H9 (cell line): ENCODE data around the gene ERGIC3. TPM values are rescaled to one million over a fixed set of nuclear protein-coding genes. Genes with fewer than 3 reads are reported as not detected.

Source experiments
- DNase-seq: peaks from one replicate; pipeline ENCODE4 v3.0.0-alpha.2; 2017
- H2AFZ ChIP-seq: one replicate; pipeline ENCODE4 v1.6.1; 2013; ENCODE audit warnings: mild to moderate bottlenecking, low read length, control low read depth, moderate library complexity
- H2AK5ac ChIP-seq: 2 replicates; pipeline ENCODE4 v1.6.1; 2013; ENCODE audit warnings: low read length, control low read depth, mixed read lengths; ENCODE audit not compliant: insufficient read length
- H2BK120ac ChIP-seq: one replicate; pipeline ENCODE4 v1.6.1; 2013; ENCODE audit warnings: low read depth, mild to moderate bottlenecking, low read length, control low read depth, inconsistent platforms; ENCODE audit not compliant: poor library complexity, severe bottlenecking
- H2BK12ac ChIP-seq: 2 replicates; pipeline ENCODE4 v1.6.1; 2013; ENCODE audit warnings: low read length, control low read depth, mixed read lengths, low read depth; ENCODE audit not compliant: insufficient read length
- H2BK15ac ChIP-seq: 2 replicates; pipeline ENCODE4 v1.6.1; 2013; ENCODE audit warnings: low read depth, low read length, control low read depth
- H2BK20ac ChIP-seq: one replicate; pipeline ENCODE4 v1.6.1; 2013; ENCODE audit warnings: low read depth, mild to moderate bottlenecking, low read length, control low read depth, inconsistent platforms; ENCODE audit not compliant: poor library complexity, severe bottlenecking
- H2BK5ac ChIP-seq: 2 replicates; pipeline ENCODE4 v1.6.1; 2013; ENCODE audit warnings: low read length, control low read depth, mixed read lengths; ENCODE audit not compliant: insufficient read length
- H3K14ac ChIP-seq: 2 replicates; pipeline ENCODE4 v1.6.1; 2013; ENCODE audit warnings: low read length, control low read depth; ENCODE audit not compliant: insufficient read depth
- H3K18ac ChIP-seq: 2 replicates; pipeline ENCODE4 v1.6.1; 2013; ENCODE audit warnings: low read depth, mild to moderate bottlenecking, mixed read lengths, low read length, control low read depth; ENCODE audit not compliant: insufficient read length
- H3K23ac ChIP-seq: 2 replicates; pipeline ENCODE4 v1.6.1; 2013; ENCODE audit warnings: low read length, control low read depth, mixed read lengths, low read depth; ENCODE audit not compliant: insufficient read length
- H3K23me2 ChIP-seq: 2 replicates; pipeline ENCODE4 v1.6.1; 2013; ENCODE audit warnings: low read depth, mild to moderate bottlenecking, mixed read lengths, low read length, control low read depth; ENCODE audit not compliant: insufficient read length, poor library complexity, severe bottlenecking
- H3K27ac ChIP-seq: 2 replicates; pipeline ENCODE4 v1.5.1; 2013; ENCODE audit warnings: low read length, control low read depth, mixed read lengths, low read depth; ENCODE audit not compliant: insufficient read length
- H3K27me3 ChIP-seq: 2 replicates; pipeline ENCODE4 v1.6.1; 2013; ENCODE audit warnings: low read length, control low read depth, inconsistent platforms; ENCODE audit not compliant: insufficient read depth
- H3K4ac ChIP-seq: 2 replicates; pipeline ENCODE4 v1.6.1; 2013; ENCODE audit warnings: low read depth, mild to moderate bottlenecking, control low read depth, inconsistent platforms, low read length, moderate library complexity
- H3K4me1 ChIP-seq: 2 replicates; pipeline ENCODE4 v1.6.1; 2013; ENCODE audit warnings: low read length, control low read depth, inconsistent platforms; ENCODE audit not compliant: insufficient read depth
- H3K4me2 ChIP-seq: 2 replicates; pipeline ENCODE4 v1.6.1; 2013; ENCODE audit warnings: low read length, control low read depth, mixed read lengths; ENCODE audit not compliant: insufficient read length, insufficient read depth
- H3K56ac ChIP-seq: 2 replicates; pipeline ENCODE4 v1.6.1; 2013; ENCODE audit warnings: low read depth, mild to moderate bottlenecking, mixed read lengths, low read length, control low read depth; ENCODE audit not compliant: insufficient read length
- H3K79me1 ChIP-seq: 2 replicates; pipeline ENCODE4 v1.6.1; 2013; ENCODE audit warnings: low read depth, mild to moderate bottlenecking, moderate library complexity, low read length, control low read depth, inconsistent platforms; ENCODE audit not compliant: insufficient read depth, poor library complexity, severe bottlenecking
- H3K79me2 ChIP-seq: 2 replicates; pipeline ENCODE4 v1.6.1; 2013; ENCODE audit warnings: low read length, control low read depth, inconsistent platforms; ENCODE audit not compliant: insufficient read depth
- H3K9ac ChIP-seq: 2 replicates; pipeline ENCODE4 v1.6.1; 2013; ENCODE audit warnings: low read length, control low read depth, mixed read lengths; ENCODE audit not compliant: insufficient read length; ENCODE audit errors: extremely low read depth
- H3K9me3 ChIP-seq: one replicate; pipeline ENCODE4 v1.6.1; 2013; ENCODE audit warnings: low read depth, low read length, inconsistent platforms; ENCODE audit not compliant: control insufficient read depth
- H3T11ph ChIP-seq: one replicate; pipeline ENCODE4 v1.6.1; 2013; ENCODE audit warnings: mild to moderate bottlenecking, low read length, control low read depth, inconsistent platforms
- H4K20me1 ChIP-seq: one replicate; pipeline ENCODE4 v1.6.1; 2013; ENCODE audit not compliant: control insufficient read depth, insufficient read length, insufficient read depth
- H4K5ac ChIP-seq: 2 replicates; pipeline ENCODE4 v1.6.1; 2013; ENCODE audit warnings: low read depth, mild to moderate bottlenecking, mixed read lengths, low read length, control low read depth; ENCODE audit not compliant: insufficient read length
- H4K8ac ChIP-seq: replicated peaks from 2 replicates; pipeline ENCODE4 v1.6.1; 2013; ENCODE audit warnings: low read length, control low read depth, mixed read lengths, low read depth; ENCODE audit not compliant: insufficient read length
- H4K91ac ChIP-seq: 2 replicates; pipeline ENCODE4 v1.6.1; 2013; ENCODE audit warnings: low read depth, mild to moderate bottlenecking, moderate library complexity, mixed read lengths, low read length, control low read depth; ENCODE audit not compliant: insufficient read length
- H3K27ac Mint-ChIP-seq, 3 experiments: 2 replicates in 2 of 3; 3 replicates in 1 of 3; pipeline ENCODE4 v1.8.0; 2020 to 2021; ENCODE audit warnings: mixed read lengths in 3 of 3, mild to moderate bottlenecking in 1 of 3, moderate library complexity in 1 of 3
- H3K27me3 Mint-ChIP-seq: 2 replicates; pipeline ENCODE4 v1.8.0; 2021; ENCODE audit warnings: low read depth, mild to moderate bottlenecking, moderate library complexity, mixed read lengths
- H3K36me3 Mint-ChIP-seq, 3 experiments: 2 replicates in 2 of 3; 3 replicates in 1 of 3; pipeline ENCODE4 v1.8.0; 2020 to 2021; ENCODE audit warnings: low read depth in 3 of 3, mixed read lengths in 3 of 3; ENCODE audit not compliant: insufficient read depth in 1 of 3
- H3K4me1 Mint-ChIP-seq, 2 experiments: 2 replicates each; pipeline ENCODE4 v1.8.0; 2020; ENCODE audit warnings: mixed read lengths in 2 of 2
- H3K4me3 Mint-ChIP-seq, 2 experiments: 2 replicates in 1 of 2; 3 replicates in 1 of 2; pipeline ENCODE4 v1.8.0; 2020 to 2021; ENCODE audit warnings: mild to moderate bottlenecking in 2 of 2, mixed read lengths in 2 of 2, moderate library complexity in 1 of 2
- H3K9me3 Mint-ChIP-seq, 2 experiments: 2 replicates in 1 of 2; 3 replicates in 1 of 2; pipeline ENCODE4 v1.8.0; 2020; ENCODE audit warnings: mild to moderate bottlenecking in 2 of 2, mixed read lengths in 2 of 2, moderate library complexity in 1 of 2
- WGBS: extraction: QIAGEN DNeasy Blood & Tissue Kit; methylation state at CpG from one replicate; pipeline ENCODE4 v1.1.7; 2013; ENCODE audit warnings: missing lambda C conversion rate, low lambda C conversion rate, mixed read lengths; ENCODE audit not compliant: insufficient read length; ENCODE audit errors: extremely low coverage; 5-methylcytosine and 5-hydroxymethylcytosine counted together
- total RNA-seq: library from RNA; stranded (reverse); gene quantifications from 2 replicates; pipeline ENCODE4 v1.2.1, GENCODE V29; 2021
- TF ChIP-seq, protein P1 (sequence below): fragments of 200-600 bp; sonication (generic); conservative IDR thresholded peaks from 3 replicates; pipeline ENCODE4 v1.8.0; 2021; ENCODE audit warnings: antibody characterized with exemption, mild to moderate bottlenecking

ERGIC3 gene
- total RNA-seq, 1 experiment from 2014 or later: 188 TPM

DNA sequence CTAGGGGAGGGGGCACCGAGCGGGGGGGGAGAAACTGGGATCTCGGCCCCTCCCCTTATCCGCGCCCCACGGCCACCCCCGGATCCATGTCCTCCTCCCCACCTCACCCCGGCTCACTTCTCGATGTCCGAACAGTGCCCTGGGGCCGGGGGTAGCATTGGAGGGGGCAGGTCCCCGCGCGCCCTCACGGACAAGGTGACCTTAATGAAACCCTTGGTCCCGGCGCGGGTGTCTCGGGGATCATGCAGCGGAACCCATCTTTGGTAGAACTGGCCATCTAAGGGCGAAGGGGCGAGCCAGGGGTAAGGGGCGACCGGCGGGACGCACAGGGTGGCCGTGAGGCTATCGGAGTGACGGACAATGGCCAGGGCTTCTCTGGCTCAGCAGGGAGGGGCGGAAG, 60.1 kb downstream of the ERGIC3 start:
- Mint-ChIP-seq H3K4me3 (peak overlapping the region; percentile 30 to 65; a peak in 4 of 5 replicates), H3K4me1 (peaks cover 14 to 19% of the 10 kb centered on the region in 2 experiments), H3K36me3 (no peaks in the 10 kb centered on the region; a peak in 1 of 7 replicates), H3K27ac (no peak overlapping the region), H3K9me3 (no peaks in the 10 kb centered on the region), H3K27me3 (peaks cover 76% of the 10 kb centered on the region)
- Histone ChIP-seq H4K5ac (no peak overlapping the region), H2BK15ac (no peak overlapping the region), H2BK120ac (no peak overlapping the region), H3K4me1 (no peaks in the 10 kb centered on the region), H3K9me3 (no peaks in the 10 kb centered on the region), H3K14ac (peak overlapping the region; percentile 17; the same call in 1 of the 2 replicates), H3K23me2 (peaks cover 16% of the 10 kb centered on the region), H3K27ac (no peak overlapping the region), H3K4me2 (peak overlapping the region; percentile 81), H3K79me2 (no peaks in the 10 kb centered on the region), H2BK12ac (no peak overlapping the region), H3K56ac (no peak overlapping the region), H2BK20ac (no peak overlapping the region), H2BK5ac (no peak overlapping the region), H4K91ac (no peak overlapping the region), H3K79me1 (no peaks in the 10 kb centered on the region), H3K18ac (no peak overlapping the region), H3T11ph (no peak overlapping the region), H3K9ac (no peak overlapping the region), H2AFZ (no peak overlapping the region), H3K27me3 (peaks cover 12% of the 10 kb centered on the region; the same call in 1 of the 2 replicates), H2AK5ac (no peak overlapping the region), H3K23ac (no peak overlapping the region), H4K8ac (no peak overlapping the region), H4K20me1 (no peaks in the 10 kb centered on the region), H3K4ac (no peak overlapping the region)
- no CpG with 5 or more reads among the region's 30 CpGs for WGBS
- TF ChIP-seq, protein P1, sequence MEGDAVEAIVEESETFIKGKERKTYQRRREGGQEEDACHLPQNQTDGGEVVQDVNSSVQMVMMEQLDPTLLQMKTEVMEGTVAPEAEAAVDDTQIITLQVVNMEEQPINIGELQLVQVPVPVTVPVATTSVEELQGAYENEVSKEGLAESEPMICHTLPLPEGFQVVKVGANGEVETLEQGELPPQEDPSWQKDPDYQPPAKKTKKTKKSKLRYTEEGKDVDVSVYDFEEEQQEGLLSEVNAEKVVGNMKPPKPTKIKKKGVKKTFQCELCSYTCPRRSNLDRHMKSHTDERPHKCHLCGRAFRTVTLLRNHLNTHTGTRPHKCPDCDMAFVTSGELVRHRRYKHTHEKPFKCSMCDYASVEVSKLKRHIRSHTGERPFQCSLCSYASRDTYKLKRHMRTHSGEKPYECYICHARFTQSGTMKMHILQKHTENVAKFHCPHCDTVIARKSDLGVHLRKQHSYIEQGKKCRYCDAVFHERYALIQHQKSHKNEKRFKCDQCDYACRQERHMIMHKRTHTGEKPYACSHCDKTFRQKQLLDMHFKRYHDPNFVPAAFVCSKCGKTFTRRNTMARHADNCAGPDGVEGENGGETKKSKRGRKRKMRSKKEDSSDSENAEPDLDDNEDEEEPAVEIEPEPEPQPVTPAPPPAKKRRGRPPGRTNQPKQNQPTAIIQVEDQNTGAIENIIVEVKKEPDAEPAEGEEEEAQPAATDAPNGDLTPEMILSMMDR: no peak
- DNase-seq: no peak
